Measurements from ENCODE around the gene ST3GAL2.

- TF ChIP-seq, protein P1, sequence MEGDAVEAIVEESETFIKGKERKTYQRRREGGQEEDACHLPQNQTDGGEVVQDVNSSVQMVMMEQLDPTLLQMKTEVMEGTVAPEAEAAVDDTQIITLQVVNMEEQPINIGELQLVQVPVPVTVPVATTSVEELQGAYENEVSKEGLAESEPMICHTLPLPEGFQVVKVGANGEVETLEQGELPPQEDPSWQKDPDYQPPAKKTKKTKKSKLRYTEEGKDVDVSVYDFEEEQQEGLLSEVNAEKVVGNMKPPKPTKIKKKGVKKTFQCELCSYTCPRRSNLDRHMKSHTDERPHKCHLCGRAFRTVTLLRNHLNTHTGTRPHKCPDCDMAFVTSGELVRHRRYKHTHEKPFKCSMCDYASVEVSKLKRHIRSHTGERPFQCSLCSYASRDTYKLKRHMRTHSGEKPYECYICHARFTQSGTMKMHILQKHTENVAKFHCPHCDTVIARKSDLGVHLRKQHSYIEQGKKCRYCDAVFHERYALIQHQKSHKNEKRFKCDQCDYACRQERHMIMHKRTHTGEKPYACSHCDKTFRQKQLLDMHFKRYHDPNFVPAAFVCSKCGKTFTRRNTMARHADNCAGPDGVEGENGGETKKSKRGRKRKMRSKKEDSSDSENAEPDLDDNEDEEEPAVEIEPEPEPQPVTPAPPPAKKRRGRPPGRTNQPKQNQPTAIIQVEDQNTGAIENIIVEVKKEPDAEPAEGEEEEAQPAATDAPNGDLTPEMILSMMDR (IDR thresholded peaks at IDR 0.05; ENCODE audit: insufficient read depth, low read length), result no peak
- TF ChIP-seq POLR2AphosphoS5 (IDR thresholded peaks at IDR 0.05; ENCODE audit: low read depth) (no peak), REST (IDR thresholded peaks at IDR 0.05; ENCODE audit: insufficient replicate concordance, low read depth) (no peak)
Measured at GRCh38 chr16:70478169-70478568, 39.3 kb upstream of the ST3GAL2 start.

Data from HL-60 (cell line).